Measurements from ENCODE around the gene AP1S1.

- TF ChIP-seq EZH2 (IDR thresholded peaks at IDR 0.05; ENCODE audit: borderline replicate concordance, low read depth, low read length, poor library complexity, severe bottlenecking) (no peak), CTCF (conservative IDR thresholded peaks at IDR 0.05; ENCODE audit: low read depth, low read length) (no peak)
Measured at GRCh38 chr7:101166909-101167644, 12.8 kb downstream of the AP1S1 start.
